ENCODE data around the gene LPIN2. TPM values are rescaled to one million over a fixed set of nuclear protein-coding genes. Genes with fewer than 3 reads are reported as not detected.

Gene LPIN2
- total RNA-seq, 1 donor from 2014 or later, result 6.3 TPM

DNA sequence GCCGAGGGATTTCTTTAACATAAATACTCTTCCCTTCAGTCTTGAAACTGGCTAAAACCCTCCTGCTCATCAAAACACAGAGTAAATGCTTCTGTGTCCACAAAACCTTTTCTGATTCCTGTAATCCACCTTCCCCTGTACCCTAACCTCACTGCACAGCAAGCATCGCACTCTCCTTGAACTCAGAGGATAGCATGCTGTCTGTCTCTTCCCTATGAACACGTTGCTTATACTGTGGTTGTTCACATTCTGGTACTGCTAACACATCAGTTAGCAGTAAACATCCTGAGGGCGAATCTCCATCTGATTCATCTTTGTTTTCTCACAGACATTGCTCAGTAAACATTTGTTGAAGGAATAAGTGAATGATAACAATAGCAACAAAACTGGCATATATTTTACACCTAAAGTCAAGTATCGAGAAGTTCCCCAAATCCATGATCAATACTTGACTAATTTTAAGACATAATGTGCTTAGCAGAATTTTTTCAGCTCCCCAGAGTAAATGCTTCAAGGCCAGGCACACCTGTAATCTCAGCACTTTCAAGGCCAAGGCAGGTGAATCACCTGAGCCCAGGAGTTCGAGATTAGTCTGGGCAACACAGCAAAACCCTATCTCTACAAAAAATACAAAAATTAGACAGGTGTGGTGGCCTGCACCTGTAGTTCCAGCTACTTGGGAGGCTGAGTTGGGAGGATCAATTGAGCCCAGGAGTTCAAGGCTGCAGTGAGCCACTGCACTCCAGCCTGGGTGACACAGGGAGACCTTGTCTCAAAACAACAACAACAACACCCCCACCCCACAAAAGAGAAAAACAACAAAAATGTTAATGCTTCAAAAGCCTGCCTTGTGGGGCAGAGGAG, 45.6 kb upstream of the LPIN2 start:
- TF ChIP-seq, protein P1, sequence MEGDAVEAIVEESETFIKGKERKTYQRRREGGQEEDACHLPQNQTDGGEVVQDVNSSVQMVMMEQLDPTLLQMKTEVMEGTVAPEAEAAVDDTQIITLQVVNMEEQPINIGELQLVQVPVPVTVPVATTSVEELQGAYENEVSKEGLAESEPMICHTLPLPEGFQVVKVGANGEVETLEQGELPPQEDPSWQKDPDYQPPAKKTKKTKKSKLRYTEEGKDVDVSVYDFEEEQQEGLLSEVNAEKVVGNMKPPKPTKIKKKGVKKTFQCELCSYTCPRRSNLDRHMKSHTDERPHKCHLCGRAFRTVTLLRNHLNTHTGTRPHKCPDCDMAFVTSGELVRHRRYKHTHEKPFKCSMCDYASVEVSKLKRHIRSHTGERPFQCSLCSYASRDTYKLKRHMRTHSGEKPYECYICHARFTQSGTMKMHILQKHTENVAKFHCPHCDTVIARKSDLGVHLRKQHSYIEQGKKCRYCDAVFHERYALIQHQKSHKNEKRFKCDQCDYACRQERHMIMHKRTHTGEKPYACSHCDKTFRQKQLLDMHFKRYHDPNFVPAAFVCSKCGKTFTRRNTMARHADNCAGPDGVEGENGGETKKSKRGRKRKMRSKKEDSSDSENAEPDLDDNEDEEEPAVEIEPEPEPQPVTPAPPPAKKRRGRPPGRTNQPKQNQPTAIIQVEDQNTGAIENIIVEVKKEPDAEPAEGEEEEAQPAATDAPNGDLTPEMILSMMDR (IDR thresholded peaks at IDR 0.05; ENCODE audit: insufficient read depth, low read length, severe bottlenecking), result no peak
- Histone ChIP-seq H3K36me3 (ENCODE audit: control insufficient read depth, insufficient read depth, low read length) (no peaks in the 10 kb centered on the region), H3K27me3 (ENCODE audit: control insufficient read depth, insufficient read depth, low read length) (no peaks in the 10 kb centered on the region), H3K4me3 (ENCODE audit: low read depth, low read length) (no peak overlapping the region)
- peak; percentile 62 for DNase-seq (ENCODE audit: low read depth)
- no peak for FAIRE-seq

DNA sequence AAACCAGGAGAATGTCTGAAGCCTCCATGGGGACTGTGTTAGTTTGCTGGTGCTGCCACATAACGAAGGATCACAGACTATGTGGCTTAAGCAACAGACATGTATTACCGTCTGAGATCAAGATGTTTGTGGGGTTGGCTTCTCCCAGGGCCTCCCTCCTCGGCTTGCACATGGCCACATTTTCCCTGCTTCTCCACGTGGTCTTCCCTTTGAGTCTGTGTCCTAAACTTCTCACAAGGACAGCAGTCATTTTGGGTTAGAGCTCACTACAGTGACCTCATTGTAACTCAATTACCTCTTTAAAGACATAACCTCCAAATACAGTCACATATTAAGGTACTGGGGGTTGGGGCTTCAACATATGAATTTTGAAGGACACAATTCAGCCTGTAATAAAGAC, 44.6 kb upstream of the LPIN2 start:
- TF ChIP-seq, protein P1 (IDR thresholded peaks at IDR 0.05; ENCODE audit: insufficient read depth, low read length, severe bottlenecking), result no peak
- FAIRE-seq (no peak), DNase-seq (ENCODE audit: low read depth) (no peak)
- no peaks in the 10 kb centered on the region for H3K36me3 ChIP-seq (ENCODE audit: control insufficient read depth, insufficient read depth, low read length)
- no peak overlapping the region for H3K4me3 ChIP-seq (ENCODE audit: low read depth, low read length)
- no peaks in the 10 kb centered on the region for H3K27me3 ChIP-seq (ENCODE audit: control insufficient read depth, insufficient read depth, low read length)

DNA sequence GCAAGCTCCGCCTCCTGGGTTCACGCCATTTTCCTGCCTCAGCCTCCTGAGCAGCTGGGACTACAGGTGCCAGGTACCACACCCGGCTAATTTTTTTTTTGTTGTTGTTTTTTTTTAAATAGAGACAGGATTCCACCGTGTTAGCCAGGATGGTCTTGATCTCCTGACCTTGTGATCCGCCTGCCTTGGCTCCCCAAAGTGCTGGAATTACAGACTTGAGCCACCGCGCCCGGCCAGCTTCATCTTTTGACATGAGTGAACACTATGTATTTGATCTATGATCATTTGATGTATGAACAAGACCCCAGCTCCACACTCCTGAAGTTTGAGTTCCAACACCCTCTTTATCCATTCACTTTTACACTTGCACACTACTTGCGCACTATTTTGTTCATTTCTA, 43.4 kb upstream of the LPIN2 start:
- Histone ChIP-seq H3K27me3 (ENCODE audit: control insufficient read depth, insufficient read depth, low read length) (no peaks in the 10 kb centered on the region), H3K4me3 (ENCODE audit: low read depth, low read length) (no peak overlapping the region), H3K36me3 (ENCODE audit: control insufficient read depth, insufficient read depth, low read length) (no peaks in the 10 kb centered on the region)
- FAIRE-seq (no peak), DNase-seq (ENCODE audit: low read depth) (no peak)
- TF ChIP-seq, protein P1 (IDR thresholded peaks at IDR 0.05; ENCODE audit: insufficient read depth, low read length, severe bottlenecking), result no peak

DNA sequence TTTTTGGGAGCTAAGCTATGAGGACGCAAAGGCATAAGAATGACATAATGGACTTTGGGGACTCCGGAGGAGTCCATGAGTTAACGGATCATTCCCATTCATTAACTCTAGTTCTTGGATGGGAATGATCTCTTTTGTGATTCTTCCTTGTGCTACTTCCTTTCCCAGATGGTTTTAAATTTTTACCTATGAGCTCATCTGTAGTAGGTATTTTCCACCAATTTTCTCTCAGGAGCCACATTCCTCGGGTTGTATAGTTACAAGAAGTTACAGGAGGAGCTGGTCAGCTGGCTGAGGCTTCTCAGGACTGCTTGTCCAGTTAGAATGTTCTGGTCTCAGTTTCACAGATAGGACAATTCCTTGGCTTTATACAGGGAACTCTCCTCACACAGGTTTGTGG, 42.9 kb upstream of the LPIN2 start:
- TF ChIP-seq, protein P1 (IDR thresholded peaks at IDR 0.05; ENCODE audit: insufficient read depth, low read length, severe bottlenecking), result no peak
- Histone ChIP-seq H3K36me3 (ENCODE audit: control insufficient read depth, insufficient read depth, low read length) (no peaks in the 10 kb centered on the region), H3K4me3 (ENCODE audit: low read depth, low read length) (no peak overlapping the region), H3K27me3 (ENCODE audit: control insufficient read depth, insufficient read depth, low read length) (no peaks in the 10 kb centered on the region)
- DNase-seq (ENCODE audit: low read depth) (peak; percentile 16), FAIRE-seq (no peak)

DNA sequence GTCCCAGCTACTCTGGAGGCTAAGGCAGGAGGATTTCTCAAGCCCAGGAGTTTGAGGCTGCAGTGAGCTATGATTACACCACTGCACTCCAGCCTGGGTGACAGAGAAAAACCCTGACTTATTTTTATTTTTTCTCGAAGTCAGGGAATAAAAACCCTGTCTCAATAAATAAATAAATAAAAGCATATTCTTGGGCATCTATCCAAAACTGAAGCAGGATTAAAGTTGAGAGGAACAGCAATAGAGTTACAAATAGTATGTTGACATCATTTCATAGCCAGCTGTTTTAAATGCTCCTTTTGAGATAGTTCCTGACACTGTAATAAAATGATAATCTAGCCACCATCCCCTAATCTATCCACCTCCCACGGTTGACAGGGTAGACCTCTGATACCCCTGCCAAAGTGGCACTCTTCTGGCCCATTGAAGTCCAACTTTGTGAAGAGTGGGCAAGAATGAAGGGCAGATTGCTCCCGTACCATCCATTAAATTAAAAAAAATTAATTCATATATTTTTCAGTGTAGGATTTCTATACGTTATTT, 42.3 kb upstream of the LPIN2 start:
- TF ChIP-seq, protein P1 (IDR thresholded peaks at IDR 0.05; ENCODE audit: insufficient read depth, low read length, severe bottlenecking), result no peak
- no peak for DNase-seq (ENCODE audit: low read depth)
- no peak overlapping the region for H3K4me3 ChIP-seq (ENCODE audit: low read depth, low read length)
- H3K27me3 ChIP-seq (ENCODE audit: control insufficient read depth, insufficient read depth, low read length), result no peaks in the 10 kb centered on the region
- no peak for FAIRE-seq
- no peaks in the 10 kb centered on the region for H3K36me3 ChIP-seq (ENCODE audit: control insufficient read depth, insufficient read depth, low read length)
